ENCODE data around the gene STAT2. TPM values are rescaled to one million over a fixed set of nuclear protein-coding genes. Genes with fewer than 3 reads are reported as not detected.

STAT2 gene
- total and polyA plus RNA-seq, 9 of the 15 experiments (the other 6 are each of a cell fraction or from before 2014, with no cell fraction given): 15.5 to 46.9 (median 40.1) TPM

- TF ChIP-seq ZNF184 (CRISPR knock-in tag; IDR thresholded peaks at IDR 0.05) (no peak), L3MBTL2 (IDR thresholded peaks at IDR 0.05) (peak; percentile 93), SRF (CRISPR knock-in tag; IDR thresholded peaks at IDR 0.05) (0 out of 4 replicates have a peak, but pooled peaks of 1 of the 2 experiments have one; percentile 57), BRD9 (IDR thresholded peaks at IDR 0.05; ENCODE audit: low read depth, partially characterized antibody) (no peak), KDM4B (IDR thresholded peaks at IDR 0.05; ENCODE audit: borderline replicate concordance in 2 of 2, low read depth in 1 of 2) (no peak), SNIP1 (IDR thresholded peaks at IDR 0.05; ENCODE audit: low read depth) (no peak), GABPB2 (CRISPR knock-in tag; conservative IDR thresholded peaks at IDR 0.05) (no peak), ZBTB33 (CRISPR knock-in tag; IDR thresholded peaks at IDR 0.05) (no peak), RBM25 (IDR thresholded peaks at IDR 0.05; ENCODE audit: low read depth, low read length, severe bottlenecking) (peak; percentile 15), SLC30A9 (CRISPR knock-in tag; IDR thresholded peaks at IDR 0.05) (no peak), MTA2 (IDR thresholded peaks at IDR 0.05; ENCODE audit: low read depth) (no peak), ETV5 (CRISPR knock-in tag; IDR thresholded peaks at IDR 0.05; ENCODE audit: low read depth) (peak; percentile 84; the same call in 1 of the 2 replicates), EWSR1 (IDR thresholded peaks at IDR 0.05; ENCODE audit: borderline replicate concordance, low read depth, partially characterized antibody) (no peak), KLF13 (tag; IDR thresholded peaks at IDR 0.05; ENCODE audit: borderline replicate concordance, low read depth) (no peak), ARHGAP35 (IDR thresholded peaks at IDR 0.05; ENCODE audit: partially characterized antibody) (no peak), POLR3A (IDR thresholded peaks at IDR 0.05; ENCODE audit: borderline replicate concordance, extremely low read depth, insufficient read depth, insufficient read length) (no peak), ZNF175 (CRISPR knock-in tag; IDR thresholded peaks at IDR 0.05; ENCODE audit: low read depth) (no peak), ZNF347 (CRISPR knock-in tag; IDR thresholded peaks at IDR 0.05; ENCODE audit: low read depth) (no peak)
Observed at GRCh38 chr12:56359851-56360767, at the start of gene STAT2 (continued).

Data from K562 (cell line).